HCT116 (cell line): ENCODE results near the gene ARHGAP9. TPM values are rescaled to one million over a fixed set of nuclear protein-coding genes. Genes with fewer than 3 reads are reported as not detected.

ENCODE experiments used
- ATAC-seq: fragments of 200-7000 bp; cut with Tn5 transposase; 2 replicates; pipeline ENCODE4 v1.9.1; 2020; ENCODE audit warnings: mild to moderate bottlenecking, moderate library complexity
- BruUV-seq: library from RNA; stranded (reverse); fragments of 400-500 nt; replicated peaks from 2 replicates; lab custom pipeline; 2021; lab: Mats Ljungman, UMichigan
- CTCF ChIA-PET: fragments of 300-600 bp; sonication (Branson Sonifier 250); formaldehyde crosslinking; loops from one replicate; lab custom pipeline; 2021; ENCODE audit warnings: antibody characterized with exemption; lab: Charles Lee
- POLR2A ChIA-PET: fragments of 300-600, 350-600 bp; sonication (Branson Sonifier 250); formaldehyde crosslinking; loops from one replicate; lab custom pipeline; 2021; ENCODE audit warnings: antibody characterized with exemption; lab: Charles Lee
- RAD21 ChIA-PET, 2 experiments: fragments of 300-600 bp; sonication (Branson Sonifier 250); formaldehyde crosslinking; loops; one replicate each; lab custom pipeline; 2023; ENCODE audit warnings: low total read pairs in 2 of 2; ENCODE audit not compliant: uncharacterized antibody in 2 of 2, unreplicated experiment in 2 of 2, low non-redundant PET in 1 of 2; lab: Charles Lee
- DNase-seq: peaks from one replicate; pipeline ENCODE4 v3.0.0-alpha.2; 2010; ENCODE audit warnings: low read depth, low spot score
- H2AFZ ChIP-seq: fragments of 200-600 bp; shearing (Covaris generic), sonication (generic); 2 replicates; pipeline ENCODE4 v1.6.1; 2017; ENCODE audit warnings: low read depth, mixed run types, mixed read lengths, antibody characterized with exemption, low read length; ENCODE audit not compliant: poor library complexity, severe bottlenecking
- H3K27ac ChIP-seq: 2 replicates; pipeline ENCODE4 v1.5.1; 2012; ENCODE audit warnings: low read depth, low read length
- H3K27me3 ChIP-seq: fragments of 200-600 bp; sonication (generic); 2 replicates; pipeline ENCODE4 v1.6.1; 2016; ENCODE audit warnings: mixed run types, low read length, mixed read lengths; ENCODE audit not compliant: insufficient read depth
- H3K36me3 ChIP-seq, 2 experiments: fragments of 200-500 bp in 1 of 2; fragments of 200-600 bp in 1 of 2; sonication (Bioruptor generic) in 1 of 2; sonication (generic) in 1 of 2; 2 replicates each; pipeline versions ENCODE4 v1.5.1 to v1.6.1; 2014 to 2016; ENCODE audit warnings: low read length in 2 of 2, inconsistent platforms in 1 of 2, mixed read lengths in 1 of 2, mixed run types in 1 of 2; ENCODE audit not compliant: insufficient read depth in 2 of 2, control insufficient read depth in 1 of 2
- H3K4me1 ChIP-seq, 2 experiments: fragments of 200-600 bp in 1 of 2; sonication (generic) in 1 of 2; 2 replicates each; pipeline versions ENCODE4 v1.5.1 to v1.6.1; 2012 to 2017; ENCODE audit warnings: low read length in 2 of 2, inconsistent platforms in 1 of 2, mild to moderate bottlenecking in 1 of 2, mixed read lengths in 1 of 2, mixed run types in 1 of 2, moderate library complexity in 1 of 2; ENCODE audit not compliant: insufficient read depth in 2 of 2, control insufficient read depth in 1 of 2
- H3K4me2 ChIP-seq: fragments of 200-600 bp; sonication (generic); 2 replicates; pipeline ENCODE4 v1.6.1; 2017; ENCODE audit warnings: mixed run types, low read length, mixed read lengths
- H3K4me3 ChIP-seq, 2 experiments: fragments of 200-600 bp in 1 of 2; sonication (generic) in 1 of 2; replicated peaks in 1 of 2; 2 replicates each; pipeline ENCODE4 v1.5.1; 2011 to 2016; ENCODE audit warnings: low read length in 2 of 2, control low read depth in 1 of 2, low read depth in 1 of 2, mild to moderate bottlenecking in 1 of 2, mixed read lengths in 1 of 2, mixed run types in 1 of 2
- H3K79me2 ChIP-seq: fragments of 200-600 bp; sonication (generic); 2 replicates; pipeline ENCODE4 v1.6.1; 2017; ENCODE audit warnings: mild to moderate bottlenecking, mixed run types, low read length, moderate library complexity, mixed read lengths; ENCODE audit not compliant: insufficient read depth
- H3K9ac ChIP-seq: fragments of 200-600 bp; sonication (generic); 2 replicates; pipeline ENCODE4 v1.6.1; 2016; ENCODE audit warnings: low read length, mixed read lengths
- H3K9me2 ChIP-seq: fragments of 200-600 bp; sonication (generic), shearing (Covaris generic); 2 replicates; pipeline ENCODE4 v1.6.1; 2017; ENCODE audit warnings: mixed run types, mild to moderate bottlenecking, moderate library complexity; ENCODE audit not compliant: insufficient read depth
- H3K9me3 ChIP-seq, 2 experiments: fragments of 200-500 bp in 1 of 2; fragments of 200-600 bp in 1 of 2; sonication (Bioruptor generic) in 1 of 2; sonication (generic) in 1 of 2; 2 replicates each; pipeline ENCODE4 v1.6.1; 2014 to 2017; ENCODE audit warnings: low read length in 2 of 2, mixed read lengths in 2 of 2, inconsistent platforms in 1 of 2, low read depth in 1 of 2, mild to moderate bottlenecking in 1 of 2, mixed run types in 1 of 2, moderate library complexity in 1 of 2; ENCODE audit not compliant: control insufficient read depth in 1 of 2, insufficient read depth in 1 of 2
- H4K20me1 ChIP-seq: fragments of 200-600 bp; sonication (generic), shearing (Covaris generic); 2 replicates; pipeline ENCODE4 v1.6.1; 2017; ENCODE audit warnings: mixed run types, mild to moderate bottlenecking, moderate library complexity; ENCODE audit not compliant: insufficient read depth
- CBX3 ChIP-seq: IDR thresholded peaks from 2 replicates; pipeline ENCODE4 v1.6.1; 2012; ENCODE audit warnings: low read depth
- CEBPB ChIP-seq: IDR thresholded peaks from 2 replicates; pipeline ENCODE4 v1.6.1; 2012; ENCODE audit warnings: low read depth
- EGR1 ChIP-seq: IDR thresholded peaks from 2 replicates; pipeline ENCODE4 v1.6.1; 2012; ENCODE audit warnings: low read depth
- ELF1 ChIP-seq: IDR thresholded peaks from 2 replicates; pipeline ENCODE4 v1.6.1; 2012; ENCODE audit warnings: low read depth, borderline replicate concordance
- EZH2 ChIP-seq: fragments of 200-600 bp; sonication (generic); IDR thresholded peaks from 2 replicates; pipeline ENCODE4 v1.6.1; 2017; ENCODE audit warnings: antibody characterized with exemption, mixed run types
- JUND ChIP-seq: IDR thresholded peaks from 2 replicates; pipeline ENCODE4 v1.6.1; 2012
- POLR2A ChIP-seq: IDR thresholded peaks from 2 replicates; pipeline ENCODE4 v1.7.0; 2011; ENCODE audit warnings: borderline replicate concordance; ENCODE audit not compliant: insufficient read depth, insufficient read length; ENCODE audit errors: extremely low read depth
- POLR2AphosphoS5 ChIP-seq: IDR thresholded peaks from 2 replicates; pipeline ENCODE4 v1.6.1; 2011; ENCODE audit warnings: mild to moderate bottlenecking, low read depth, low read length, moderate library complexity
- SP1 ChIP-seq: IDR thresholded peaks from 2 replicates; pipeline ENCODE4 v1.6.1; 2012; ENCODE audit warnings: low read depth
- SRF ChIP-seq: IDR thresholded peaks from 2 replicates; pipeline ENCODE4 v1.6.1; 2012; ENCODE audit warnings: low read depth
- TCF7L2 ChIP-seq: IDR thresholded peaks from 2 replicates; pipeline ENCODE4 v1.7.0; 2011; ENCODE audit warnings: borderline replicate concordance, inconsistent platforms; ENCODE audit not compliant: insufficient read depth, insufficient read length; ENCODE audit errors: extremely low read depth
- ZFX ChIP-seq: fragments of 450-650 bp; IDR thresholded peaks from 2 replicates; pipeline ENCODE4 v1.6.1; 2017
- ZNF274 ChIP-seq: fragments of 200-500 bp; sonication (Bioruptor generic); IDR thresholded peaks from 2 replicates; pipeline ENCODE4 v1.6.1; 2014; ENCODE audit warnings: mild to moderate bottlenecking, low read depth, low read length, inconsistent platforms
- intact Hi-C: fragments of 100-400 bp; cut with micrococcal nuclease; formaldehyde crosslinking; loops from 2 replicates; pipeline ENCODE4 v1.10.0; 2022
- total RNA-seq: library from RNA; stranded (reverse); gene quantifications from one replicate; pipeline ENCODE4 v1.2.1, GENCODE V29; 2021; ENCODE audit not compliant: unreplicated experiment
- TF ChIP-seq, protein P1 (sequence below): IDR thresholded peaks from 2 replicates; pipeline ENCODE4 v1.6.1; 2011; ENCODE audit warnings: mild to moderate bottlenecking, low read length, moderate library complexity; ENCODE audit not compliant: insufficient replicate concordance; ENCODE audit errors: extremely low read depth
- TF ChIP-seq, protein P2 (sequence below), 3 experiments: fragments of 200-600 bp in 1 of 3; sonication (generic) in 1 of 3; IDR thresholded peaks in 2 of 3; conservative IDR thresholded peaks in 1 of 3; 2 replicates each; pipeline ENCODE4 v1.5.1; 2012 to 2017; ENCODE audit warnings: low read depth in 2 of 3, low read length in 2 of 3, antibody characterized with exemption in 1 of 3, borderline replicate concordance in 1 of 3, control low read depth in 1 of 3, mild to moderate bottlenecking in 1 of 3, mixed read lengths in 1 of 3, mixed run types in 1 of 3, moderate library complexity in 1 of 3; ENCODE audit not compliant: insufficient read depth in 1 of 3
- TF ChIP-seq, protein P3 (sequence below): IDR thresholded peaks from 2 replicates; pipeline ENCODE4 v1.6.1; 2012
- TF ChIP-seq, protein P4 (sequence below): IDR thresholded peaks from 2 replicates; pipeline ENCODE4 v1.6.1; 2012; ENCODE audit warnings: low read depth
- TF ChIP-seq, protein P5 (sequence below): IDR thresholded peaks from 2 replicates; pipeline ENCODE4 v1.6.1; 2012

ARHGAP9 gene
- total RNA-seq, 1 experiment from 2014 or later, result 0.84 TPM

DNA sequence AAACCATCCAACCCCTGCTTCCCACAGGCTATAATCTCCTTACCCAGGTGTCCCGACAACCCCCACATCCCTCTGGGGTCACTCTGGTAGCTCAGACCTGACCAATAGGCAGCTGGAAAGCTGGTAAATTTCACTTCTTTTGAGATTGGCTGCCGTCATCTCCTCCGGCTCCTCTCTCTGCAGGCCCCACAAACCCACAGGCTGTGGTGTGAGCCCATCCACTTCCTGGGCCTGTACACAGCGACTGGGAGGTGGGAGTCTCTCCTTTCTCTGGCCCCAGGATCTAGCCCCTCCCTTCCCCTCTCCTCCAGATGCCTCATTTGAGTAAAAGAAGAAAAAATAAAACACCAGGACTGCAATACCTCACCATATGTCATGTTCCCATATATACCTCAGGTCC is 44.4 kb downstream of the ARHGAP9 start (continued):
- no peak for TF ChIP-seq SRF
- TF ChIP-seq, all 23 proteins: peak for 0

DNA sequence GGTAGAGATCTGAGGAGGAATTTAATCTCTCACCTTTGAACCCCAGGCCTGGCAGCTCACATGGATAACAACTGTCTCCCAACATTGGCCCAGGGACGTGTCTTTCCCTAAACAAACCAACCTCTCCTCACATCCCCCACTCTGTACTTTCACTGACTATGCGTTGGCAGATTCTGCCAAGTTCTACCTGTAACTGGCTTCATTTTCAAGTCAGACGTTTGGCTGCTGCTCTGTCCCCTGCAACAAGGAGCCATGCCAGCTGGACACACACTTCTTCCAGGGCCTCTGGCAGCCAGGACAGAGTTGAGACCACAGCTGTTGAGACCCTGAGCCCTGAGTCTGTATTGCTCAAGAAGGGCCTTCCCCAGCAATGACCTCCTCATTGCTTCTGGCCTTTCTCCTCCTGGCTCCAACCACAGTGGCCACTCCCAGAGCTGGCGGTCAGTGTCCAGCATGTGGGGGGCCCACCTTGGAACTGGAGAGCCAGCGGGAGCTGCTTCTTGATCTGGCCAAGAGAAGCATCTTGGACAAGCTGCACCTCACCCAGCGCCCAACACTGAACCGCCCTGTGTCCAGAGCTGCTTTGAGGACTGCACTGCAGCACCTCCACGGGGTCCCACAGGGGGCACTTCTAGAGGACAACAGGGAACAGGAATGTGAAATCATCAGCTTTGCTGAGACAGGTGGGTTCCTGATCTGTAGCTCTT is 45.0 kb downstream of the ARHGAP9 start, which contains the start of gene INHBC:
TSS of gene INHBC (plus strand) at position 268 of the 707 bp plus-strand sequence. CDS start at position 371, 103 bp downstream.
- TF ChIP-seq EGR1 (no peak), SRF (no peak), TCF7L2 (no peak), CEBPB (no peak), SP1 (no peak), POLR2AphosphoS5 (no peak), CBX3 (no peak), ZNF274 (no peak), JUND (no peak), POLR2A (no peak), ZFX (no peak), EZH2 (no peak), ELF1 (no peak)
- TF ChIP-seq, protein P1, sequence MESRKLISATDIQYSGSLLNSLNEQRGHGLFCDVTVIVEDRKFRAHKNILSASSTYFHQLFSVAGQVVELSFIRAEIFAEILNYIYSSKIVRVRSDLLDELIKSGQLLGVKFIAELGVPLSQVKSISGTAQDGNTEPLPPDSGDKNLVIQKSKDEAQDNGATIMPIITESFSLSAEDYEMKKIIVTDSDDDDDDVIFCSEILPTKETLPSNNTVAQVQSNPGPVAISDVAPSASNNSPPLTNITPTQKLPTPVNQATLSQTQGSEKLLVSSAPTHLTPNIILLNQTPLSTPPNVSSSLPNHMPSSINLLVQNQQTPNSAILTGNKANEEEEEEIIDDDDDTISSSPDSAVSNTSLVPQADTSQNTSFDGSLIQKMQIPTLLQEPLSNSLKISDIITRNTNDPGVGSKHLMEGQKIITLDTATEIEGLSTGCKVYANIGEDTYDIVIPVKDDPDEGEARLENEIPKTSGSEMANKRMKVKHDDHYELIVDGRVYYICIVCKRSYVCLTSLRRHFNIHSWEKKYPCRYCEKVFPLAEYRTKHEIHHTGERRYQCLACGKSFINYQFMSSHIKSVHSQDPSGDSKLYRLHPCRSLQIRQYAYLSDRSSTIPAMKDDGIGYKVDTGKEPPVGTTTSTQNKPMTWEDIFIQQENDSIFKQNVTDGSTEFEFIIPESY, result no peak
- TF ChIP-seq, protein P2, sequence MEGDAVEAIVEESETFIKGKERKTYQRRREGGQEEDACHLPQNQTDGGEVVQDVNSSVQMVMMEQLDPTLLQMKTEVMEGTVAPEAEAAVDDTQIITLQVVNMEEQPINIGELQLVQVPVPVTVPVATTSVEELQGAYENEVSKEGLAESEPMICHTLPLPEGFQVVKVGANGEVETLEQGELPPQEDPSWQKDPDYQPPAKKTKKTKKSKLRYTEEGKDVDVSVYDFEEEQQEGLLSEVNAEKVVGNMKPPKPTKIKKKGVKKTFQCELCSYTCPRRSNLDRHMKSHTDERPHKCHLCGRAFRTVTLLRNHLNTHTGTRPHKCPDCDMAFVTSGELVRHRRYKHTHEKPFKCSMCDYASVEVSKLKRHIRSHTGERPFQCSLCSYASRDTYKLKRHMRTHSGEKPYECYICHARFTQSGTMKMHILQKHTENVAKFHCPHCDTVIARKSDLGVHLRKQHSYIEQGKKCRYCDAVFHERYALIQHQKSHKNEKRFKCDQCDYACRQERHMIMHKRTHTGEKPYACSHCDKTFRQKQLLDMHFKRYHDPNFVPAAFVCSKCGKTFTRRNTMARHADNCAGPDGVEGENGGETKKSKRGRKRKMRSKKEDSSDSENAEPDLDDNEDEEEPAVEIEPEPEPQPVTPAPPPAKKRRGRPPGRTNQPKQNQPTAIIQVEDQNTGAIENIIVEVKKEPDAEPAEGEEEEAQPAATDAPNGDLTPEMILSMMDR (IDR thresholded peaks at IDR 0.05 in 2 of 3, conservative IDR thresholded peaks at IDR 0.05 in 1 of 3; ENCODE audit: borderline replicate concordance in 1 of 3, insufficient read depth in 1 of 3, low read depth in 2 of 3, low read length in 2 of 3), result no peak
- TF ChIP-seq, protein P3, sequence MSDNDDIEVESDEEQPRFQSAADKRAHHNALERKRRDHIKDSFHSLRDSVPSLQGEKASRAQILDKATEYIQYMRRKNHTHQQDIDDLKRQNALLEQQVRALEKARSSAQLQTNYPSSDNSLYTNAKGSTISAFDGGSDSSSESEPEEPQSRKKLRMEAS, result no peak
- TF ChIP-seq, protein P4, sequence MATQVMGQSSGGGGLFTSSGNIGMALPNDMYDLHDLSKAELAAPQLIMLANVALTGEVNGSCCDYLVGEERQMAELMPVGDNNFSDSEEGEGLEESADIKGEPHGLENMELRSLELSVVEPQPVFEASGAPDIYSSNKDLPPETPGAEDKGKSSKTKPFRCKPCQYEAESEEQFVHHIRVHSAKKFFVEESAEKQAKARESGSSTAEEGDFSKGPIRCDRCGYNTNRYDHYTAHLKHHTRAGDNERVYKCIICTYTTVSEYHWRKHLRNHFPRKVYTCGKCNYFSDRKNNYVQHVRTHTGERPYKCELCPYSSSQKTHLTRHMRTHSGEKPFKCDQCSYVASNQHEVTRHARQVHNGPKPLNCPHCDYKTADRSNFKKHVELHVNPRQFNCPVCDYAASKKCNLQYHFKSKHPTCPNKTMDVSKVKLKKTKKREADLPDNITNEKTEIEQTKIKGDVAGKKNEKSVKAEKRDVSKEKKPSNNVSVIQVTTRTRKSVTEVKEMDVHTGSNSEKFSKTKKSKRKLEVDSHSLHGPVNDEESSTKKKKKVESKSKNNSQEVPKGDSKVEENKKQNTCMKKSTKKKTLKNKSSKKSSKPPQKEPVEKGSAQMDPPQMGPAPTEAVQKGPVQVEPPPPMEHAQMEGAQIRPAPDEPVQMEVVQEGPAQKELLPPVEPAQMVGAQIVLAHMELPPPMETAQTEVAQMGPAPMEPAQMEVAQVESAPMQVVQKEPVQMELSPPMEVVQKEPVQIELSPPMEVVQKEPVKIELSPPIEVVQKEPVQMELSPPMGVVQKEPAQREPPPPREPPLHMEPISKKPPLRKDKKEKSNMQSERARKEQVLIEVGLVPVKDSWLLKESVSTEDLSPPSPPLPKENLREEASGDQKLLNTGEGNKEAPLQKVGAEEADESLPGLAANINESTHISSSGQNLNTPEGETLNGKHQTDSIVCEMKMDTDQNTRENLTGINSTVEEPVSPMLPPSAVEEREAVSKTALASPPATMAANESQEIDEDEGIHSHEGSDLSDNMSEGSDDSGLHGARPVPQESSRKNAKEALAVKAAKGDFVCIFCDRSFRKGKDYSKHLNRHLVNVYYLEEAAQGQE, result no peak
- TF ChIP-seq, protein P5, sequence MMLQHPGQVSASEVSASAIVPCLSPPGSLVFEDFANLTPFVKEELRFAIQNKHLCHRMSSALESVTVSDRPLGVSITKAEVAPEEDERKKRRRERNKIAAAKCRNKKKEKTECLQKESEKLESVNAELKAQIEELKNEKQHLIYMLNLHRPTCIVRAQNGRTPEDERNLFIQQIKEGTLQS, result no peak
- Histone ChIP-seq H4K20me1 (no peaks in the 10 kb centered on the region), H3K4me3 (no peak within 1 kb of the TSS), H3K9me2 (no peaks in the 10 kb centered on the region), H3K4me1 (peaks cover 4 to 14% of the 10 kb centered on the region in 2 experiments; a peak in 3 of 4 replicates), H3K9ac (no peak within 1 kb of the TSS), H2AFZ (no peak within 1 kb of the TSS), H3K27me3 (no peaks in the 10 kb centered on the region), H3K4me2 (no peak within 1 kb of the TSS), H3K36me3 (no peaks in the 10 kb centered on the region), H3K27ac (no peak within 1 kb of the TSS), H3K79me2 (peaks cover 7% of the 10 kb centered on the region), H3K9me3 (no peaks in the 10 kb centered on the region)
- ChIA-PET RAD21 (no interaction called here), POLR2A (no interaction called here), CTCF (no interaction called here)
- ATAC-seq (no peak), DNase-seq (no peak)
- intact Hi-C loops, result no loop called here
- BruUV-seq, result no TSS peak
